Left renal cortex interstitium (tissue), 4 donors: ENCODE measurements around the gene ENTPD6. TPM values are rescaled to one million over a fixed set of nuclear protein-coding genes. Genes with fewer than 3 reads are reported as not detected.
"Not testable (repeated sequence)": the region's sequence is repeated elsewhere in the genome, so short reads cannot be mapped to it uniquely, and the experiment has no call there.

Experiments
- DNase-seq, 4 donors: peaks; one replicate each; pipeline ENCODE4 v3.0.0-alpha.2; 2013; ENCODE audit warnings: low read depth in 4 of 4, low spot score in 2 of 4, missing footprints in 1 of 4
- polyA plus RNA-seq, 4 donors: library from polyadenylated mRNA; unstranded; fragments of 120-200 nt; gene quantifications; one replicate each; pipeline ENCODE4 v1.2.1, GENCODE V29; 2013; ENCODE audit not compliant: insufficient read length in 4 of 4

The ENTPD6 gene
- polyA plus RNA-seq, 4 donors: 38.6 to 53.0 (median 46.4) TPM

- DNase-seq: no peak
Observed at GRCh38 chr20:25238319-25239037, 43.0 kb downstream of the ENTPD6 start.

- DNase-seq: no peak
Observed at GRCh38 chr20:25239387-25240370, 44.2 kb downstream of the ENTPD6 start.

GRCh38 chr20:25240851-25241658 is 45.5 kb downstream of the ENTPD6 start:
- DNase-seq: not testable (repeated sequence)

GRCh38 chr20:25241659-25241955 is 46.1 kb downstream of the ENTPD6 start:
- DNase-seq: not testable (repeated sequence)

GRCh38 chr20:25242231-25242630 is 46.7 kb downstream of the ENTPD6 start:
- DNase-seq: no peak

GRCh38 chr20:25243416-25243979 is 48.0 kb downstream of the ENTPD6 start:
- no peak for DNase-seq

GRCh38 chr20:25244976-25245375 is 49.5 kb downstream of the ENTPD6 start:
- DNase-seq: no peak

GRCh38 chr20:25245461-25245860 is 49.9 kb downstream of the ENTPD6 start:
- no peak for DNase-seq

GRCh38 chr20:25246182-25246999 is 50.9 kb downstream of the ENTPD6 start:
- no peak for DNase-seq

- DNase-seq: no peak
Observed at GRCh38 chr20:25247000-25247517, 51.5 kb downstream of the ENTPD6 start.

GRCh38 chr20:25247518-25247955 is 52.0 kb downstream of the ENTPD6 start:
- DNase-seq: no peak

GRCh38 chr20:25247956-25248785 is 52.7 kb downstream of the ENTPD6 start, which contains the start of gene PYGB:
TSS of gene PYGB (plus strand) at chr20:25248085. CDS start at chr20:25248179, 94 bp downstream.
- DNase-seq: peak; percentile 55 to 68 (median 60)

GRCh38 chr20:25248786-25249172 is 53.3 kb downstream of the ENTPD6 start:
- DNase-seq: no peak

GRCh38 chr20:25249198-25249931 is 53.9 kb downstream of the ENTPD6 start:
- DNase-seq: no peak

- no peak for DNase-seq
Observed at GRCh38 chr20:25250508-25250907, 55.0 kb downstream of the ENTPD6 start.

GRCh38 chr20:25251019-25251418 is 55.5 kb downstream of the ENTPD6 start:
- no peak for DNase-seq

- DNase-seq: no peak
Observed at GRCh38 chr20:25251558-25251957, 56.0 kb downstream of the ENTPD6 start.

- DNase-seq: no peak
Observed at GRCh38 chr20:25252230-25252651, 56.7 kb downstream of the ENTPD6 start.
